Fibroblast of skin of right biceps (primary cell): Measurements from ENCODE around the gene METTL1.

Experiments used
- DNase-seq: peaks from one replicate; pipeline ENCODE4 v3.0.0-alpha.2; 2013

The METTL1 gene

DNA sequence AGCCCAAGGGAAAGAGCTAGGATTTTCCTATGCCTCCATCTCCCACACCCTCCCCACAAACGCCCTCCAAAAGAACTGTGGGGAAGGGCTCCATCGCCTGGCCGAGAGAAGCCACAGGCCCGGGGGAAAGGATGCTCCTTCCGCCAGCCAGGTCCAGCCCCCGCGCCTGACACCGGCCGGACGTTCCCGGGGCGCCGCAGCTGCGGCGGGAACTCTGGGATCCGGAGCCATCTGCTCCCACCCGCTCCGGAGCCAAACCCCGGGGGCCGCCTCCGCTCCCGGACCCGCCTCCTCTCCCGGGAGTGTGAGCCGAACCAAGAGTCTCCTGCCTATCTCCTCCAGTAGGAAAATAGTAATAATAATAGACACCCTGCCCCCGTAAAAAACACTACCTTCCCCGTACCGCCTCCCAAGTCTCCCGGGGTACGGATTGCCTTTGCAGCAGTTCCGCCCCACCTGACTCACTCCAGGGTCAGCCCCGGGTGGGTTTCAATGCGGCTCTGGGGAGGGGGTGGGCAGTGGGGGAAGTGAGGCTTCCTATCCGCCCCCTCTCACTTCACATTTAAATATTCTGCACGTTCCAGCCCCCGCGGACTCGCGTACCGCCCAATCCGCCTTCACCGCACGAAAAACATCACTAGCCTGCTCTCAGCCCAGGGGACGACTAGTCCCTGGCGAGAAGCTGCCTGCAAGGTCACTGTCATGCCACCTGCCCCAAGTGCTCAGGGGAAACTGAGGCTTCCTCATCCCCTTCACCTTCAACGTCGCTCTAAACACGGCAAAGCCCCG lies 35.8 kb downstream of the METTL1 start:
- peak; percentile 30 for DNase-seq

GRCh38 chr12:57735198-57735855 lies 36.6 kb downstream of the METTL1 start:
- DNase-seq, result no peak

DNA sequence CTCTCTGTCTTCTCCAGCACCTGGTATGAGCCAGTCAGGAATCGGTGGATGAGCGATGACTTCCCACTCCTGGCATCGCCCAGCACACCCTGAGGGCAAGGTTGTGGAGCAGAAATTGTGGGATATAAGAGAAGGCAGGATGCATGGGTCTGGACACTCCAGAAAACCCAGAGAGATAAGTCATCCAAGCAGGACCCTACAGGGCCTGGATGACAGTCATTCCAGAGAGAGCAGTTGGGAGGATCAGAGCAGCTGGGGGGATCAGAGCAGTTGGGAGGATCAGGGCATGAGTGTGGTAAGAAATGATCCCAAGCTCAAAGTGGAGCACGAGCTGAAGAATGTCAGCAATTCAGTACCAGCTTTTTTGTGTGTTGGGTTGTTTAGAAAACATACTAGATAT lies 37.3 kb downstream of the METTL1 start:
- DNase-seq, result no peak

DNA sequence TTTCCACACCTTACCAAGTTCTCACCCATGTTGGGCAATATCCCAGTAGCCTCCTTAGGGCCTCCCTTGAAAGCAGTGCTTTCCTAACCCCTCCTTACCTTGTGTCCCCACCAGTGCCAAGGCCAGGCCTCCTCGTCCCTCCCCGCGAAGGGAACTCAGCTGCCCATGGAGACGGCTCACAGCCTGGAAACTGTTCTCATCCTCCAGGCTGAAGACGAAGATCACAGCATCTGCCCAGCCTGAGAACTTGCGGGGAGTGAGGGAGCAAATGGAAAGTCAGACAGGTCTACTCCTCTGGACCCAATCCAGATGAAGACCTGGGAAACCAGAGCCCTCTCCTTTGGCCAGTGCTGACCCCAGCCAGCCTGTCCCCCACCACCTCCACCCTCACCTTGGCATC lies 38.0 kb downstream of the METTL1 start:
- no peak for DNase-seq

DNA sequence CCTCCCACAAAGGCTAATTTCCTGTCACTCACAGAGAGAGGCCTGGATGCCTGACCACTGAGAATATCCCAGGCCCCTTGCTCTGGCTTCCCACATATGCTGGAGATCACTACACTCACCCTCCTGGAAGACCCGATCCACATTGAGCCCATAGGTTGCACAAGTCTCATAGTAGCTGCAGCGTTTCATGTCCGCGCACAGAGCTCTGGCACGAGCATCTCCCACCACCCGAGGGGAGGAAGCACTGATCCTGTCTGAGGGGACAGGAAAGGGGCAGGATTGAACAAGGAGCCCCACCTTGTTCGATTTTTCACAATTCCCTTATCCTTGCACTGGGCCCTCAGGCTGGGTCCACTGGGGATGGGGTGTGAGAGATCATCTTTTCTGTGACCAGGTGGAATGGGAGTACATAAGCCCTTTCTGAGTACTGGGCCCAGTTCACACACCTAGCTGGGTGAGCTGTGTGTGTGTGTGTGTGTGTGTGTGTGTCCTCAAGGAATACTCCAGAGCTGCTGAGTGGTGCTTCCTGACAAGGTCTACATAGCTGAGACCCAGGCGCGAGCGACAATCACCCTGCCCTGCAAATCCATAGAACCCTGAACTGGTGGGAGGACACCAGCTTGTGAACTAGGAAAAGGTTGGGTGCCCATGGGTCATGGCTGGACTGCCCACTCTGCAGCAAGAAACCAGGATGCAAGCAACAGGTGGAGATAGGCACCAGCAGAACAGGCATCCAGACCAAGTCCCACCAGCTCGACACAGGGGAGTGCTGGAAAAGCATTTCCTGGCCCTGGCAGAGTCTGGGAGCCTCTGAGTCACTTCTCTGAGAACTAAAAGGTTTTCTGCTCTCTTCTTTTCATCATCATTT lies 38.9 kb downstream of the METTL1 start:
- DNase-seq, result no peak

DNA sequence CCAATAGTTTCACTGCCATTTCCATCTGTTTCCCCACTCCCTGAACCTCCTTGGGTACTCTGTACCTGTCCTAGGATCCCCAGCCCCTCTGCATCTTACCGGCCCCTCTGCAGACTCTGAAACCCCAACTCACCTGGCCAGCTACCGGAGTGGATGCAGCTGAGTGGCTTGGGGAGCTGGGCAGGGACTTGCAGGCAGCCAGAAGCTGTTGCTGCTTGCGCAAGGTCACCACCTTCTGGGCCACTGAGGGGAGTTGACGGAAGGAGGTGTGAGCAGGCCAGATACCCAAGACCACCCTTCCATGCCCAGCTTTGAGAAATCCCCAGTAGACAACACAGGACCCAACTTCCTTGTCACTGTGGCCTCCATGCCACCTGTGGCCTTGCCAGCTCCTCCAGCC lies 39.6 kb downstream of the METTL1 start:
- DNase-seq, result no peak

DNA sequence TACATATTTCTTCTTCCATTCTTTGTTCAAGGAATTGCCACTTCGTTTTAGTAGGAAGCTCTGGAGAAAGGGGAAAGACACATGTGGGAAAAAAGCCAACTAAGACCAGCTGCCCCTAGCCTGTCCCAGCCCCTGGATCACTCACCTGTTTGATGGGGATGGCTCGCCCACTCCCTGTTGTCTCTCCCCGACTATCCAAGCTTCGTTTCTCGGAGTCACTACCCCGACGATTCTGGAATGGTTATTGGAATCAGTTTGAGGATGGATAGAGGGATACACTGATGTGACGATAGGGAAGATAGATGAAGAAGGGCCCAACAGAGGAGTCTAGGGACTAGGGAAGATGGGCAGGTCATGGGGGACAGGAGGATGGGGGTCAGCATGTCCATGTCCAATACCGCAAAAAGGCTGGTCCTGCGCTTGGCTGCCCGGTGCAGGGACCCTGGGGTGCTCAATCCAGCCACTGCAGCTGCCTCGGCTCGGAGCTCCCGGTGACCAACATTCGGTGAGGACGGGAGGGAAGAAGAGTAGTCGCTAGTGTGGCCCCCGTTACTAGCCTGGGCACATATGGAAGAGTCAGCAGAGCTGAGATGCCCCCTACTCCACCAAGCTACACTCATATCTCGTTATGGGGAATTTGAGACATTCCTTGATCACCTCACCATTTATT lies 40.4 kb downstream of the METTL1 start:
- no peak for DNase-seq

- DNase-seq, result no peak
These were observed 41.4 kb downstream of the METTL1 start for GRCh38 chr12:57730336-57731067.

DNA sequence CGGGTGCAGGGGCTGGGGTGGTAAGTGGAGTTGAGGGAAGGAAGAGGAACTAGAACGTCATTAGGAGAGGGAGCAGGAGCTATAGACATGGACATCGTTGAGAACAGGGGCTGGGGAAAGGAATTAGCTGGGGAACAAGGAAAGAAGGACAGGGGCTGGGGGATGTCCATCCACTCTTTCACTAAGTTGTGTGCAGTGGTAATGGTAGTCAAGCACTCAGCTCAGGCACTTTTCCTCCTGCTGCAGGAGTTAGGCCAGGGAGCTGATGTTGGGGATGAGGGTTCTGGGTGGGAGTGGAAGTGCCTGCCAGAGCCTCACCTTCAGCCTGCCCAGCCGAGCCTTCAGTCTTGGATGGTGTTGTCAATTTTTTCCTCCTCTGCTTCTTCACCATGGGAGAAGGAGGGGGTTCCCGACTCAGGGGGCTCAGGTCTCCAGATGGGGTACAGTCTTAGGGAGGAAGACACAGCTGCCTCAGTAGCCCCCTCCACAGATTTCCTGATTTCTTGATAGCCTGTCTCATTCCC lies 42.5 kb downstream of the METTL1 start:
- no peak for DNase-seq

DNA sequence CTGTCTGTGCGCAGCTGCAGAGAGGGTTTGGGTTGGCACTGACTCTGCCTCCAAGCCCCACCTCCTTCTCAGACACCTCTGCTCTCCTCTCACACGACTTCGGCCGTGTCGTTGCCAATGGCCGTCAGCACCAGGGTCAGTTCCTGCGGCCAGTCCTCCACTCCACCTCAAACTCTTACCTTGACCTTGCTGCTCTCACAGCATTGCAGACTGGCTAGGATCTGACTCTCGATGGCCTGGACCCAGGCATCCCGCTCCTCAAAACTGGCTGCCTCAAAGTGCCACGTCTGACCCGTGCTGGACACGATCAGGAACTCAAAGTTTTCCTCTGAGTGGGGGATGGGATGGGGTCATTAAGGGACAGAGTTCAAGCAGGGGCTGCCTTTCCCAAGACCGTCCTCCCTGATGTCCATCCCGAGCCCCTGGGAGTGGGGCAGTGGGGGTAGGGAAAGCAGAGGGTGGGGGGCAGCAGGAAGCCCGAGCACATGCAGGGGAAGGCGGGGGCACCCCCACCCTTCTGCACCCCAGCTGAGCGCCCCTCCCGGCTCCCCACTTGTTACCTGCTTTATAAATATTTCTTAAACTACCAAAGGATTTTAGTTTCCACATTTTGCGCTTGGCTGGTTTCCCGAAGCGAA lies 44.0 kb downstream of the METTL1 start:
- no peak for DNase-seq

DNA sequence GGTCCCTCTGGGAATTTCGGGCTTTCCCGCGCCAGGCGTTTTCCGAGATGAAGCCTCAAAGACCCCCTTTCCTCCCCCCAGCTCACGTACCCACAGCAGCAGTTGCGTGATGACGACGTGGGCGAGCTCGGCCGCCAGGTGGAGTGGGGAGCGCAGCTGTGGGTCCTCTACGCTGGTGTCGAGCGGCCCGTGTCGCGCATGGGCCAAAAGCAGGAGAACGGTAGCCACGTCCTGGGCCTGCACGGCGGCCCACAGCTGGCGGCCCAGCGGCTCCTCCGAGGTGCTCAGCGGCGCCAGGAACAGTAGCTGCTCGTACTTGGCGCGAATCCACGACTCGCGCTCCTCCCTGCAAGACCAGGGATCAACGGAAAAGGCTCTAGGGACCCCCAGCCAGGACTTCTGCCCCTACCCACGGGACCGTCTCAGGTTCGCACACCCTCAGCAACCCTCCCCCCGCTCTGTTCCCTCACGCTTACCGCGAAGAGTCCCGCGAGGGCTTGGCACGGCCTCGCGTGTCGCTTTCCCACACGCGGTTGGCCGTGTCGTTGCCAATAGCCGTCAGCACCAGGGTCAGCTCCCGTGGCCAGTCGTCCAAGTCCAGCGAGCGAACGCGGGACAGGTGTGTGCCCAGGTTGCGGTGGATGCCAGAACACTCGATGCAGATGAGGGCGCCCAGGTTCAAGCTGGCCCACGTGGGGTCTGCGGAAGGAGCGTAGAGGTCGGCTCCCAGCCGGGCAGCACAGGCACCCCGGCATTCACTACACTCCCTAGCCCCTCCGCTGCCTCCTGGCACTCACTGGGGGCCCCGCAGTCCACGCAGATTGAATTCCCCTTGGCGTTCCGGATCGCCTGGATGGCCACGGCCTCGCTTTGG lies 44.8 kb downstream of the METTL1 start:
- no peak for DNase-seq

- DNase-seq, result peak; percentile 88
These were observed 45.6 kb downstream of the METTL1 start for GRCh38 chr12:57726151-57726883.

GRCh38 chr12:57725851-57726150 lies 46.1 kb downstream of the METTL1 start:
- DNase-seq, result no peak

DNA sequence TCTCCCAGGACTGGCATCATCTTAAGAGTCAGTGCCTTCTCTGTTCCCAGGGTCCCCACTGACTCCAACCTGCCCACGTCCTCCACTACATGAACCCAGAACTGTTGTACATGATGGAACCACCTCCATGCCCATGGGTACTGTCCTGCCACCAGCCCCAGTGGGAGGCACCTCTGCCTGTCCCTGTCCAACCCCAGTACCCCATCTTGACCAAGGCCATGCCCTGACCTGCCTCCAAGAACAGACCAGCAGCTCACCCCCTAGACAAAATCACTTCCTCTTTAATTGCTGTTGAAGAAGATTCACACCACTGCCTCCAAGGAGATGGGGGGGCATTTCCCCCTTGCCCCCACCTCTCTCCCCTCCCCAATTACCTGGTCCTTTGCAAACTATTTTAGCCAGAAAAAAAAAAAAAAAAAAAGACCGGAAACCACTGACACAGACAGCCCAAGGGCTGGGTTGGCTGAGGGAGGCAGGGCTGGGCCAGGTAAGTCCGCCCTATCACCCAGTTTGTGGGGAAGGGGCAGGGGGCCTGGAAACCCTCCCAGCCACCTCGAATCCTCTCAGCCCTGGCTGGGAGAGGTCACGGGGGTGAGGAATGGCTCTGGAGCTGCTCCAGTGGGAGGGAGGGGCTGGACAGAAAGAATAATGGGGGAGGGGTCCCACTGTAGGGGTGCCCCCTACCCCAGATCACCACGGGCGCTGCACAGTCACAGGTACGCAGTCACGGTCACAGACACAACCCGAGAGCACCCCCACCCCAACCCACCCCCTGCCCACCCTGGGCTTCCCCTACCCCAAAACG lies 46.8 kb downstream of the METTL1 start:
- no peak for DNase-seq

DNA sequence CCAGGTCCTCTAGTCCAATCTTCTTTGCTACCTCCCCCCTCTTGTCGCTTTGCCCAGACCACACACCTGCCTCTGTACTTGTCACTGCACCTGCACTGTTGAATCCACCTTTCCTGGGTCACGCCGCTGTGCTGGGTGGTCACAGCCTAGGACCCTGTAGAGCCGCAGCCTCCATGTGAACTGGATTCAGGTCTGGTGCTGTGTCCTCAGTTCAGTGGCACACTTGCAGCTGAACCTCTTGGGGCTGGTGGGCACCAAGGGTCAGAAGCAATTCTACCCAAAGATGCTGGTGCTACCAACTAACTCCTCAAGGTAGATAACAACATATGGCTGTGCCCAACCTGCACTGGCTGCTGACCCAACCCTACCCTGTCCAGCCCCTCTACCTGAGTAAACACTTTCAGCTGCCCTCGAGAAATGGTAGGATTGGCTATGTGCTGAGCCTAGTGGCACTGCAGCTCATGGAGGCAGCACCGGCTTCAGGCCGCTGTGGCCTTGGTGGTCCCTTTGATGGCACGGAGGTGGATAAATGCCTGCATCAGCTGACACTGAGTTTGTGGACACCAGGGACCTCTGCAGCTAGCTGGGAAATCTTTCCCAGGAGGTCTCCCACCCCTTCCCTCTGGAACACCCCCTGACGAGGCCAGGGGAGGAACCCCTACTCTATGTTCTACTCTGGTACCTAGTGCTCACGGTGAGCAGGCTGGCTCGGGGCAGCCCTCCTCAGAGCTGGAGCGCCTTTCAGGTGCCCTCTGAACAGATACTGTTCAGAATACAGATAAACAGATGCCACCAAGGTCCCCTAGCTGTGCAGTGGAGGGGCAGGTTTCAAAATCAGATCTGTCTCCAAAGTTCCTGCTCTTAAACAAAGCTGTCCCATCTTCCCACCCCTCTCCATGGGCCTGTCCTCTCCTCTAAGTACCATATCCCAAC lies 47.6 kb downstream of the METTL1 start:
- DNase-seq, result no peak

GRCh38 chr12:57723630-57723962 lies 48.3 kb downstream of the METTL1 start:
- DNase-seq, result no peak

DNA sequence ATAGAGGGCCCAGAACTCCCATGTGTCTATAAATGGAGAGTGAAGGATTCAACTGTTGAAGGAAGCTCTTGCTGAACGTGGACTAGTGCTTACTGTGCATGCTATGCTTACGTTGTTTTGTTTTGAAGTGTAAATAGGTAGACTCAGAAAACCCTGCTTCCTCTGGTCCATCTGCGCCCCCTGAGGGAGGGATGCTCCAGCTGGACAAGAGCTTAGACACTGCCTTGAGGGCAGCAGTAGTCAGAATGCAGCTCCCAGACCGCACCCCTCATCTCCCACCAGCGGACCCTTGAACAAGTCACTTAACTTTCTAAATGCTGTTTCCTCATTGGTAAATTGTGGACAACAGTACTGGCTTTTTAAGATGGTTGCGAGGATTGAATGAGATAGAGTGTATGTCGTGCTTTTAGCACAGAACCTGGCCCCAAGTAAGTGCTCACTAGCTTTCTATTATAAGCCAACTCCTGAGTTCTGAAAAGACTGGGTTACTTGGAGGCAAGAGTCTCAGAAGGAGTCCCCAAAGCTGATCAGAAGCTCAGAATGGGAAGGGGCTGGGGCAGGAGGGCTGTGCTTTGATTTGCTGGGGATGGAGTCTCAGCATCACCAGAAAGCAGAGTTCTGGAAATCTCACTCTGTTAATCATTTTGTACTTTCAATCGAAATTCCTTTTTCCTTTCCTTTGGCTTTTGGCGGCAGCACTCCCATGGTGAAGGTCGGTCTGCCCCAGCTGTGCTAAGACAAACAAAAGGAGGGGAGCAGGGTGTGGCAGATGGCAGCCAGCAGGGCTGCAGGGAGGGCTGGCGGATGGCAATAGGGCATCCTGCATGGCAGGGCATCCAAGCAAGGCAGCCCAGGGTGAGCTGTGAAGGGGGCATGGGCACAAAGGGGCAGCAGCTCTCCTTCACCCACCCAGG lies 48.9 kb downstream of the METTL1 start:
- DNase-seq, result no peak
